GM20000 (cell line): ENCODE measurements around the gene PKD1L1.
"Not testable (repeated sequence)": the region's sequence is repeated elsewhere in the genome, so short reads cannot be mapped to it uniquely, and the experiment has no call there.

Experiments used
- DNase-seq: peaks from one replicate; pipeline ENCODE4 v3.0.0; 2012; ENCODE audit warnings: low spot score
- CTCF ChIP-seq: IDR thresholded peaks from 2 replicates; pipeline ENCODE4 v1.5.1; 2012; ENCODE audit warnings: mild to moderate bottlenecking, control low read depth; ENCODE audit errors: extremely low read depth, missing control alignments

Gene PKD1L1

GRCh38 chr7:47756636-47757035 is 191.6 kb downstream of the PKD1L1 start:
- no peak for TF ChIP-seq CTCF
- no peak for DNase-seq

- TF ChIP-seq CTCF, result no peak
- DNase-seq, result no peak
Measured at GRCh38 chr7:47755248-47755647, 193.0 kb downstream of the PKD1L1 start.

- DNase-seq, result not testable (repeated sequence)
Measured at GRCh38 chr7:47751724-47752123, 196.5 kb downstream of the PKD1L1 start.

- no peak for DNase-seq
Measured at GRCh38 chr7:47751043-47751442, 197.2 kb downstream of the PKD1L1 start.

GRCh38 chr7:47748041-47748440 is 200.2 kb downstream of the PKD1L1 start:
- DNase-seq, result no peak
- no peak for TF ChIP-seq CTCF

More at GRCh38 chr7:47751043-47751442, 197.2 kb downstream of the PKD1L1 start:
- no peak for TF ChIP-seq CTCF

- no peak for TF ChIP-seq CTCF
- no peak for DNase-seq
Measured at GRCh38 chr7:47747160-47747559, 201.1 kb downstream of the PKD1L1 start.

- DNase-seq, result no peak
- TF ChIP-seq CTCF, result no peak
Measured at GRCh38 chr7:47746468-47746867, 201.8 kb downstream of the PKD1L1 start.

GRCh38 chr7:47744883-47745282 is 203.4 kb downstream of the PKD1L1 start:
- no peak for DNase-seq
- TF ChIP-seq CTCF, result no peak
